CD4-positive, CD25-positive, alpha-beta regulatory T cell (primary cell): ENCODE results near the gene GRM8. TPM values are rescaled to one million over a fixed set of nuclear protein-coding genes. Genes with fewer than 3 reads are reported as not detected.
A peak's percentile ranks its signal among the peaks of the same experiment; 100 is the strongest.

Experiments used
- ATAC-seq, 2 donors: fragments of 150-1000 bp; cut with Tn5 transposase; one replicate each; pipeline ENCODE4 v1.10.0; 2021; ENCODE audit warnings: low read depth in 2 of 2, moderate number of reproducible peaks in 2 of 2, moderate library complexity in 1 of 2
- DNase-seq, 3 donors: peaks; one replicate each; pipeline versions ENCODE4 v3.0.0 to v3.0.0-alpha.2; 2012 to 2022; ENCODE audit warnings: mixed read lengths in 1 of 3
- H3K27ac ChIP-seq: one replicate; pipeline ENCODE4 v1.7.0; 2013; ENCODE audit warnings: mild to moderate bottlenecking, low read length; ENCODE audit not compliant: insufficient read depth, poor library complexity, severe bottlenecking
- H3K27me3 ChIP-seq: one replicate; pipeline ENCODE4 v1.7.0; 2013; ENCODE audit warnings: low read length; ENCODE audit not compliant: control insufficient read depth, insufficient read depth
- H3K36me3 ChIP-seq: one replicate; pipeline ENCODE4 v1.7.0; 2013; ENCODE audit warnings: mild to moderate bottlenecking, low read length, moderate library complexity; ENCODE audit not compliant: control insufficient read depth, insufficient read depth
- H3K4me1 ChIP-seq: 2 replicates; pipeline ENCODE4 v1.7.0; 2013; ENCODE audit warnings: mild to moderate bottlenecking, low read length; ENCODE audit not compliant: insufficient read depth, control insufficient read depth, poor library complexity, severe bottlenecking
- H3K4me3 ChIP-seq: one replicate; pipeline ENCODE4 v1.7.0; 2013; ENCODE audit warnings: low read depth, mild to moderate bottlenecking, low read length, moderate library complexity
- H3K9me3 ChIP-seq, 2 experiments: 1 replicate in 1 of 2; 2 replicates in 1 of 2; pipeline ENCODE4 v1.7.0; 2013; ENCODE audit warnings: low read length in 2 of 2, mild to moderate bottlenecking in 1 of 2, moderate library complexity in 1 of 2; ENCODE audit not compliant: control insufficient read depth in 2 of 2
- H3K27ac Mint-ChIP-seq, 3 donors: one replicate each; pipeline ENCODE4 v1.8.0; 2020 to 2022; ENCODE audit warnings: mild to moderate bottlenecking in 3 of 3, mixed read lengths in 3 of 3, moderate library complexity in 2 of 3
- H3K27me3 Mint-ChIP-seq: one replicate; pipeline ENCODE4 v1.8.0; 2022; ENCODE audit warnings: mild to moderate bottlenecking, mixed read lengths
- H3K36me3 Mint-ChIP-seq: one replicate; pipeline ENCODE4 v1.8.0; 2020; ENCODE audit warnings: mixed read lengths
- H3K4me1 Mint-ChIP-seq, 4 donors: one replicate each; pipeline ENCODE4 v1.8.0; 2020 to 2022; ENCODE audit warnings: mixed read lengths in 4 of 4, mild to moderate bottlenecking in 1 of 4
- H3K4me3 Mint-ChIP-seq, 4 donors: one replicate each; pipeline ENCODE4 v1.8.0; 2020 to 2022; ENCODE audit warnings: mild to moderate bottlenecking in 4 of 4, mixed read lengths in 4 of 4, moderate library complexity in 3 of 4
- H3K9me3 Mint-ChIP-seq, 7 donors: one replicate each; pipeline ENCODE4 v1.8.0; 2020 to 2022; ENCODE audit warnings: mixed read lengths in 7 of 7, mild to moderate bottlenecking in 3 of 7, moderate library complexity in 2 of 7
- polyA plus RNA-seq, 4 donors: library from polyadenylated mRNA; unstranded; fragments of 300-500 nt; fragmentation: Illumina TruSeq; gene quantifications; one replicate each; pipeline ENCODE4 v1.2.3, GENCODE V29; 2021
- total RNA-seq: library from RNA; stranded (reverse); gene quantifications from one replicate; pipeline ENCODE4 v1.2.3, GENCODE V29; 2022

GRM8 gene
- total and polyA plus RNA-seq, 5 donors from 2014 or later, result not detected

- peaks cover 0 to 3% (median 0%) of the 10 kb centered on the region in 7 donors for H3K9me3 Mint-ChIP-seq
- H3K36me3 Mint-ChIP-seq, result no peaks in the 10 kb centered on the region
- Histone ChIP-seq H3K4me1 (no peaks in the 10 kb centered on the region), H3K9me3 (no peaks in the 10 kb centered on the region), H3K36me3 (no peaks in the 10 kb centered on the region), H3K27me3 (no peaks in the 10 kb centered on the region), H3K27ac (no peak overlapping the region), H3K4me3 (no peak overlapping the region)
- ATAC-seq (no peak), DNase-seq (peak; percentile 1 to 65 (median 15))
- H3K4me1 Mint-ChIP-seq, result no peaks in the 10 kb centered on the region
- no peak overlapping the region for H3K27ac Mint-ChIP-seq
- H3K27me3 Mint-ChIP-seq, result no peaks in the 10 kb centered on the region
- no peak overlapping the region for H3K4me3 Mint-ChIP-seq
Observed at GRCh38 chr7:126803060-126803665, 449.6 kb downstream of the GRM8 start.

GRCh38 chr7:126801733-126802132 is 451.0 kb downstream of the GRM8 start:
- no peaks in the 10 kb centered on the region for H3K36me3 ChIP-seq
- Mint-ChIP-seq H3K4me1 (no peaks in the 10 kb centered on the region), H3K4me3 (no peak overlapping the region), H3K27ac (no peak overlapping the region), H3K9me3 (peaks cover 0 to 3% (median 0%) of the 10 kb centered on the region in 7 donors), H3K27me3 (peaks cover 4% of the 10 kb centered on the region), H3K36me3 (no peaks in the 10 kb centered on the region)
- ATAC-seq, result no peak
- no peak overlapping the region for H3K27ac ChIP-seq
- no peak for DNase-seq
- H3K27me3 ChIP-seq, result no peaks in the 10 kb centered on the region
- H3K9me3 ChIP-seq, result no peaks in the 10 kb centered on the region
- no peaks in the 10 kb centered on the region for H3K4me1 ChIP-seq
- no peak overlapping the region for H3K4me3 ChIP-seq

- Mint-ChIP-seq H3K9me3 (peaks cover 0 to 3% (median 0%) of the 10 kb centered on the region in 7 donors), H3K4me3 (no peak overlapping the region), H3K4me1 (no peaks in the 10 kb centered on the region), H3K27me3 (peaks cover 4% of the 10 kb centered on the region), H3K36me3 (no peaks in the 10 kb centered on the region), H3K27ac (no peak overlapping the region)
- H3K36me3 ChIP-seq, result no peaks in the 10 kb centered on the region
- no peak overlapping the region for H3K27ac ChIP-seq
- no peaks in the 10 kb centered on the region for H3K4me1 ChIP-seq
- DNase-seq (no peak), ATAC-seq (no peak)
- no peaks in the 10 kb centered on the region for H3K27me3 ChIP-seq
- no peaks in the 10 kb centered on the region for H3K9me3 ChIP-seq
- no peak overlapping the region for H3K4me3 ChIP-seq
Observed at GRCh38 chr7:126799541-126799940, 453.2 kb downstream of the GRM8 start.

GRCh38 chr7:126792521-126792920 is 460.2 kb downstream of the GRM8 start:
- no peak for ATAC-seq
- no peak overlapping the region for H3K4me3 Mint-ChIP-seq

GRCh38 chr7:126791306-126791705 is 461.4 kb downstream of the GRM8 start:
- H3K36me3 Mint-ChIP-seq, result no peaks in the 10 kb centered on the region
- Histone ChIP-seq H3K4me3 (no peak overlapping the region), H3K27me3 (peaks cover 3% of the 10 kb centered on the region), H3K36me3 (no peaks in the 10 kb centered on the region), H3K9me3 (no peaks in the 10 kb centered on the region), H3K27ac (no peak overlapping the region), H3K4me1 (no peaks in the 10 kb centered on the region)
- DNase-seq (no peak), ATAC-seq (no peak)
- H3K9me3 Mint-ChIP-seq, result peaks cover 0 to 2% (median 0%) of the 10 kb centered on the region in 7 donors
- no peaks in the 10 kb centered on the region for H3K4me1 Mint-ChIP-seq
- H3K4me3 Mint-ChIP-seq, result no peak overlapping the region
- no peak overlapping the region for H3K27ac Mint-ChIP-seq
- H3K27me3 Mint-ChIP-seq, result peaks cover 9% of the 10 kb centered on the region

More at GRCh38 chr7:126792521-126792920, 460.2 kb downstream of the GRM8 start:
- DNase-seq, result no peak
- Histone ChIP-seq H3K27ac (no peak overlapping the region), H3K4me3 (no peak overlapping the region), H3K27me3 (peaks cover 3% of the 10 kb centered on the region), H3K4me1 (no peaks in the 10 kb centered on the region), H3K9me3 (no peaks in the 10 kb centered on the region), H3K36me3 (no peaks in the 10 kb centered on the region)
- Mint-ChIP-seq H3K9me3 (peaks cover 0 to under 1% (median 0%) of the 10 kb centered on the region in 7 donors), H3K27me3 (peaks cover 9% of the 10 kb centered on the region), H3K27ac (no peak overlapping the region), H3K36me3 (no peaks in the 10 kb centered on the region), H3K4me1 (no peaks in the 10 kb centered on the region)

GRCh38 chr7:126790763-126791162 is 462.0 kb downstream of the GRM8 start:
- peaks cover 0 to 2% (median 0%) of the 10 kb centered on the region in 7 donors for H3K9me3 Mint-ChIP-seq
- no peaks in the 10 kb centered on the region for H3K4me1 Mint-ChIP-seq
- Histone ChIP-seq H3K4me1 (no peaks in the 10 kb centered on the region), H3K27me3 (peaks cover 3% of the 10 kb centered on the region), H3K4me3 (no peak overlapping the region), H3K9me3 (no peaks in the 10 kb centered on the region), H3K36me3 (no peaks in the 10 kb centered on the region), H3K27ac (no peak overlapping the region)
- peak overlapping the region in 1 of 4 donors; percentile 27 for H3K4me3 Mint-ChIP-seq
- ATAC-seq, result no peak
- H3K27me3 Mint-ChIP-seq, result peaks cover 9% of the 10 kb centered on the region
- H3K36me3 Mint-ChIP-seq, result no peaks in the 10 kb centered on the region
- no peak overlapping the region for H3K27ac Mint-ChIP-seq
- no peak for DNase-seq

GRCh38 chr7:126783613-126784012 is 469.1 kb downstream of the GRM8 start:
- no peaks in the 10 kb centered on the region for H3K36me3 ChIP-seq
- H3K4me3 ChIP-seq, result no peak overlapping the region
- H3K27me3 Mint-ChIP-seq, result peaks cover 9% of the 10 kb centered on the region
- H3K27me3 ChIP-seq, result no peaks in the 10 kb centered on the region
- no peak overlapping the region for H3K27ac Mint-ChIP-seq
- no peaks in the 10 kb centered on the region for H3K4me1 Mint-ChIP-seq
- H3K9me3 Mint-ChIP-seq, result peaks cover 0 to 2% (median 0%) of the 10 kb centered on the region in 7 donors
- no peak overlapping the region for H3K27ac ChIP-seq
- DNase-seq, result no peak
- no peaks in the 10 kb centered on the region for H3K36me3 Mint-ChIP-seq
- ATAC-seq, result no peak
- no peak overlapping the region for H3K4me3 Mint-ChIP-seq
- H3K9me3 ChIP-seq, result no peaks in the 10 kb centered on the region
- H3K4me1 ChIP-seq, result no peaks in the 10 kb centered on the region

- no peak overlapping the region for H3K4me3 Mint-ChIP-seq
- H3K4me3 ChIP-seq, result no peak overlapping the region
- H3K4me1 ChIP-seq, result no peaks in the 10 kb centered on the region
- no peaks in the 10 kb centered on the region for H3K36me3 Mint-ChIP-seq
- H3K27me3 Mint-ChIP-seq, result peaks cover 4% of the 10 kb centered on the region
- no peaks in the 10 kb centered on the region for H3K36me3 ChIP-seq
- no peak overlapping the region for H3K27ac ChIP-seq
- DNase-seq (no peak), ATAC-seq (no peak)
- H3K27me3 ChIP-seq, result no peaks in the 10 kb centered on the region
- no peaks in the 10 kb centered on the region for H3K9me3 Mint-ChIP-seq
- H3K9me3 ChIP-seq, result no peaks in the 10 kb centered on the region
- H3K27ac Mint-ChIP-seq, result no peak overlapping the region
- H3K4me1 Mint-ChIP-seq, result no peaks in the 10 kb centered on the region
Observed at GRCh38 chr7:126780993-126781392, 471.7 kb downstream of the GRM8 start.
